Heart left ventricle (tissue), 13 donors: ENCODE data around the gene NAXD.

ENCODE experiments used
- POLR2A ChIP-seq, 2 donors: fragments of 450-650 bp; IDR thresholded peaks; one replicate each; pipeline ENCODE4 v1.6.1; 2017; ENCODE audit warnings: antibody characterized with exemption in 2 of 2, mild to moderate bottlenecking in 2 of 2, moderate library complexity in 2 of 2
- TF ChIP-seq, protein P1 (sequence below), 12 donors: fragments of 200-600 bp; sonication (generic) in 4 of 12; IDR thresholded peaks; one replicate each; pipeline versions ENCODE4 v1.5.0 to v1.8.0; 2018 to 2022; ENCODE audit warnings: antibody characterized with exemption in 12 of 12, mild to moderate bottlenecking in 5 of 12
- donor health status: ischemic (EF 13 %, LVEDD 7.1; RV severe dilation, severe dysfunction).
- donor health status: DM: no; HTN: yes; CAD: no.
- donor health status: DM: no; HTN: no; CAD: no.
- donor health status: ischemic (EF 25% LVEDD 6.9; RV normal size, moderate dysfunction).
- donor health status: ischemic (EF 25% LVEDD 5.7; RV mildly dilated, moderate dysfunction).
- donor health status: ischemic (EF 35%, LVEDD 5.7; RV mildly dilated, moderate dysfunction).
- donor health status: nonischemic (EF 11% LVEDD 7.7; RV severe dilation, severe dysfunction).
- donor health status: DM: yes; HTN: yes; CAD: no.
- donor health status: PGD.
- donor health status: ischemic (EF 29% LVEDD 5.4; RV normal size, mild dysfunction).
- donor health status: nonischemic (EF 23%, LVEDD 6.1; RV moderate dilation, normal function).

DNA sequence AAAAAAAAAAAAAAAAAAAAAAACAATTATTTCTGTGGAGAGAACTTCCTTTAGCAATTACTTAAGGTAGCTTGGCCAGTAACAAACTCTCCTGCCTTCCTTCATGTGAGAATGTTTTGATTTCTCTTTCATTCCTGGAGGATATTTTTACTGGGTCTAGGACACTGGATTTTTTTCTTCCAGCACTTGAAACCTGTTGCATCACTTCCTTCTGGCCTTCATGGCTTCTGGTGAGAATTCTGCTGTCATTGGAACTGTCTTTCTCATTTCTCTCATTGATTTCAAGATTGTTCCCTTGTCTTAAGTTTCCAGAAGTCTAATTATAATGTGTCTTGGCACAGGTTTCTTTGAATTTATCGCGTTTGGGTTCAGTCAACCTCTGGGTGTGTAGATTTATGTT lies 34.5 kb upstream of the NAXD start:
- TF ChIP-seq, protein P1, sequence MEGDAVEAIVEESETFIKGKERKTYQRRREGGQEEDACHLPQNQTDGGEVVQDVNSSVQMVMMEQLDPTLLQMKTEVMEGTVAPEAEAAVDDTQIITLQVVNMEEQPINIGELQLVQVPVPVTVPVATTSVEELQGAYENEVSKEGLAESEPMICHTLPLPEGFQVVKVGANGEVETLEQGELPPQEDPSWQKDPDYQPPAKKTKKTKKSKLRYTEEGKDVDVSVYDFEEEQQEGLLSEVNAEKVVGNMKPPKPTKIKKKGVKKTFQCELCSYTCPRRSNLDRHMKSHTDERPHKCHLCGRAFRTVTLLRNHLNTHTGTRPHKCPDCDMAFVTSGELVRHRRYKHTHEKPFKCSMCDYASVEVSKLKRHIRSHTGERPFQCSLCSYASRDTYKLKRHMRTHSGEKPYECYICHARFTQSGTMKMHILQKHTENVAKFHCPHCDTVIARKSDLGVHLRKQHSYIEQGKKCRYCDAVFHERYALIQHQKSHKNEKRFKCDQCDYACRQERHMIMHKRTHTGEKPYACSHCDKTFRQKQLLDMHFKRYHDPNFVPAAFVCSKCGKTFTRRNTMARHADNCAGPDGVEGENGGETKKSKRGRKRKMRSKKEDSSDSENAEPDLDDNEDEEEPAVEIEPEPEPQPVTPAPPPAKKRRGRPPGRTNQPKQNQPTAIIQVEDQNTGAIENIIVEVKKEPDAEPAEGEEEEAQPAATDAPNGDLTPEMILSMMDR (IDR thresholded peaks at IDR 0.05): no peak
- no peak for TF ChIP-seq POLR2A (IDR thresholded peaks at IDR 0.05)
